ENCODE results near the gene FRAS1. TPM values are rescaled to one million over a fixed set of nuclear protein-coding genes. Genes with fewer than 3 reads are reported as not detected.

Gene FRAS1
- total and polyA plus RNA-seq, 9 of the 15 experiments (the other 6 are each of a cell fraction or from before 2014, with no cell fraction given), result under 0.01 to 0.11 (median 0.04) TPM; not detected in 2

- TF ChIP-seq, protein P1, sequence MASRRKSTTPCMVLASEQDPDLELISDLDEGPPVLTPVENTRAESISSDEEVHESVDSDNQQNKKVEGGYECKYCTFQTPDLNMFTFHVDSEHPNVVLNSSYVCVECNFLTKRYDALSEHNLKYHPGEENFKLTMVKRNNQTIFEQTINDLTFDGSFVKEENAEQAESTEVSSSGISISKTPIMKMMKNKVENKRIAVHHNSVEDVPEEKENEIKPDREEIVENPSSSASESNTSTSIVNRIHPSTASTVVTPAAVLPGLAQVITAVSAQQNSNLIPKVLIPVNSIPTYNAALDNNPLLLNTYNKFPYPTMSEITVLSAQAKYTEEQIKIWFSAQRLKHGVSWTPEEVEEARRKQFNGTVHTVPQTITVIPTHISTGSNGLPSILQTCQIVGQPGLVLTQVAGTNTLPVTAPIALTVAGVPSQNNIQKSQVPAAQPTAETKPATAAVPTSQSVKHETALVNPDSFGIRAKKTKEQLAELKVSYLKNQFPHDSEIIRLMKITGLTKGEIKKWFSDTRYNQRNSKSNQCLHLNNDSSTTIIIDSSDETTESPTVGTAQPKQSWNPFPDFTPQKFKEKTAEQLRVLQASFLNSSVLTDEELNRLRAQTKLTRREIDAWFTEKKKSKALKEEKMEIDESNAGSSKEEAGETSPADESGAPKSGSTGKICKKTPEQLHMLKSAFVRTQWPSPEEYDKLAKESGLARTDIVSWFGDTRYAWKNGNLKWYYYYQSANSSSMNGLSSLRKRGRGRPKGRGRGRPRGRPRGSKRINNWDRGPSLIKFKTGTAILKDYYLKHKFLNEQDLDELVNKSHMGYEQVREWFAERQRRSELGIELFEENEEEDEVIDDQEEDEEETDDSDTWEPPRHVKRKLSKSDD (conservative IDR thresholded peaks at IDR 0.05; ENCODE audit: low read length), result no peak
These were observed 108.6 kb downstream of the FRAS1 start (continued) for GRCh38 chr4:78165758-78166157.

GRCh38 chr4:78166622-78167021 is 109.5 kb downstream of the FRAS1 start:
- Histone ChIP-seq H2AFZ (ENCODE audit: low read depth, low read length) (no peak overlapping the region), H4K20me1 (replicated peaks; ENCODE audit: control insufficient read depth, insufficient read depth, low read length) (no peaks in the 10 kb centered on the region), H3K4me3 (no peak overlapping the region), H3K4me2 (ENCODE audit: insufficient read depth, low read length) (no peak overlapping the region), H3K9me3 (replicated peaks; ENCODE audit: control insufficient read depth, insufficient read depth, low read depth, low read length) (no peaks in the 10 kb centered on the region), H3K27ac (ENCODE audit: extremely low read depth, low read depth, low read length) (no peak overlapping the region), H3K36me3 (ENCODE audit: control insufficient read depth, insufficient read depth, low read length) (no peaks in the 10 kb centered on the region), H3K9ac (ENCODE audit: insufficient read depth in 1 of 2, low read depth in 2 of 2, low read length in 2 of 2) (no peak overlapping the region), H3K9me1 (ENCODE audit: control insufficient read depth, insufficient read depth, low read length) (no peaks in the 10 kb centered on the region), H3K27me3 (ENCODE audit: control insufficient read depth in 2 of 2, insufficient read depth in 2 of 2, low read length in 2 of 2) (peaks cover 2 to 7% of the 10 kb centered on the region in 2 experiments; a peak in 2 of 5 replicates), H3K4me1 (replicated peaks in 1 of 2; ENCODE audit: control insufficient read depth in 2 of 2, insufficient read depth in 2 of 2, low read length in 2 of 2) (no peaks in the 10 kb centered on the region), H3K79me2 (ENCODE audit: control insufficient read depth, insufficient read depth, low read length) (no peaks in the 10 kb centered on the region)
- intact Hi-C loops (cut with micrococcal nuclease), result loop anchor here (10.0 kb wide), 2 partner anchors 172 to 348 kb away; no protein-coding TSS in a partner anchor
- in situ Hi-C loops (cut with MboI), result no loop called here
- BruUV-seq (replicated peaks), result no TSS peak
- CTCF ChIA-PET (ENCODE audit: low intra/inter-chr PET ratio), result no interaction called here
- DNase-seq (ENCODE audit: extremely low read depth in 1 of 4, low spot score in 3 of 4) (no peak), FAIRE-seq (no peak), ATAC-seq (no peak)
- POLR2A ChIA-PET, result no interaction called here
- TF ChIP-seq TAF15 (IDR thresholded peaks at IDR 0.05; ENCODE audit: low read depth, low read length) (no peak), ARID2 (IDR thresholded peaks at IDR 0.05) (no peak), ZNF398 (CRISPR knock-in tag; IDR thresholded peaks at IDR 0.05) (no peak), ZNF511 (CRISPR knock-in tag; IDR thresholded peaks at IDR 0.05) (no peak), SMARCC2 (IDR thresholded peaks at IDR 0.05; ENCODE audit: low read depth) (no peak), SMARCA4 (IDR thresholded peaks at IDR 0.05) (no peak), ZNF586 (CRISPR knock-in tag; conservative IDR thresholded peaks at IDR 0.05) (no peak), SRSF7 (optimal IDR thresholded peaks at IDR 0.05; ENCODE audit: low read depth, low read length) (no peak), ZNF57 (CRISPR knock-in tag; IDR thresholded peaks at IDR 0.05) (no peak), HDAC3 (IDR thresholded peaks at IDR 0.05; ENCODE audit: borderline replicate concordance, partially characterized antibody) (no peak), ZNF263 (CRISPR knock-in tag; IDR thresholded peaks at IDR 0.05; ENCODE audit: borderline replicate concordance) (no peak), HNRNPL (IDR thresholded peaks at IDR 0.05; ENCODE audit: low read depth, low read length) (no peak)
- TF ChIP-seq, protein P2, sequence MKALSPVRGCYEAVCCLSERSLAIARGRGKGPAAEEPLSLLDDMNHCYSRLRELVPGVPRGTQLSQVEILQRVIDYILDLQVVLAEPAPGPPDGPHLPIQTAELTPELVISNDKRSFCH (CRISPR knock-in tag; IDR thresholded peaks at IDR 0.05), result no peak
- TF ChIP-seq, protein P2 (tag; IDR thresholded peaks at IDR 0.05), result no peak
- TF ChIP-seq, protein P3, sequence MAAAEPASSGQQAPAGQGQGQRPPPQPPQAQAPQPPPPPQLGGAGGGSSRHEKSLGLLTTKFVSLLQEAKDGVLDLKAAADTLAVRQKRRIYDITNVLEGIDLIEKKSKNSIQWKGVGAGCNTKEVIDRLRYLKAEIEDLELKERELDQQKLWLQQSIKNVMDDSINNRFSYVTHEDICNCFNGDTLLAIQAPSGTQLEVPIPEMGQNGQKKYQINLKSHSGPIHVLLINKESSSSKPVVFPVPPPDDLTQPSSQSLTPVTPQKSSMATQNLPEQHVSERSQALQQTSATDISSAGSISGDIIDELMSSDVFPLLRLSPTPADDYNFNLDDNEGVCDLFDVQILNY (CRISPR knock-in tag; IDR thresholded peaks at IDR 0.05), result no peak
